Esophagus squamous epithelium (tissue), 5 donors: ENCODE results near the gene VRTN. TPM values are rescaled to one million over a fixed set of nuclear protein-coding genes. Genes with fewer than 3 reads are reported as not detected.

Experiments
- DNase-seq: peaks from one replicate; lab custom pipeline; 2025; lab: John Stamatoyannopoulos, UW
- H3K27ac ChIP-seq, 4 donors: fragments of 200-600 bp; sonication (generic); one replicate each; pipeline ENCODE4 v1.5.1; 2016 to 2019; ENCODE audit warnings: mild to moderate bottlenecking in 1 of 4
- H3K27me3 ChIP-seq, 4 donors: fragments of 200-600 bp; sonication (generic); 1 replicate in 3 of 4; 2 replicates in 1 of 4; pipeline versions ENCODE4 v1.5.1 to v1.6.0; 2017 to 2021; ENCODE audit warnings: antibody characterized with exemption in 1 of 4
- H3K36me3 ChIP-seq, 3 donors: fragments of 200-600 bp; sonication (generic); one replicate each; pipeline ENCODE4 v1.5.1; 2016 to 2019
- H3K4me1 ChIP-seq, 3 donors: fragments of 200-600 bp; sonication (generic); one replicate each; pipeline ENCODE4 v1.5.1; 2017 to 2019
- H3K4me3 ChIP-seq, 4 donors: fragments of 200-600 bp; sonication (generic); 1 replicate in 3 of 4; 2 replicates in 1 of 4; pipeline ENCODE4 v1.5.1; 2016 to 2019; ENCODE audit warnings: mild to moderate bottlenecking in 2 of 4, moderate library complexity in 1 of 4
- H3K9me3 ChIP-seq, 3 donors: fragments of 200-600 bp; sonication (generic); one replicate each; pipeline ENCODE4 v1.5.1; 2016 to 2019
- POLR2A ChIP-seq, 4 donors: fragments of 450-650 bp; IDR thresholded peaks; one replicate each; pipeline ENCODE4 v1.6.1; 2017; ENCODE audit warnings: antibody characterized with exemption in 4 of 4, mild to moderate bottlenecking in 4 of 4, moderate library complexity in 3 of 4
- WGBS, 2 donors: methylation state at CpG; one replicate each; pipeline ENCODE4 v1.1.5; 2018; 5-methylcytosine and 5-hydroxymethylcytosine counted together
- intact Hi-C: fragments of 100-400 bp; cut with DNase I; formaldehyde crosslinking; loops from one replicate; pipeline ENCODE4 v1.15.0; 2022
- total RNA-seq, 4 donors: library from RNA; depleted of rRNA; stranded (reverse); fragments of >200 nt; gene quantifications; one replicate each; pipeline ENCODE4 v1.1.0, GENCODE V29; 2016
- TF ChIP-seq, protein P1 (sequence below), 6 experiments: fragments of 450-650 bp in 4 of 6; fragments of 200-600 bp in 2 of 6; sonication (generic) in 2 of 6; IDR thresholded peaks; one replicate each; pipeline ENCODE4 v1.5.1; 2016 to 2019; ENCODE audit warnings: antibody characterized with exemption in 6 of 6, mild to moderate bottlenecking in 4 of 6, moderate library complexity in 4 of 6
- donor health status: DM: yes; HTN: yes; CAD: no.

Gene VRTN
- total RNA-seq, 4 donors from 2014 or later: not detected

DNA sequence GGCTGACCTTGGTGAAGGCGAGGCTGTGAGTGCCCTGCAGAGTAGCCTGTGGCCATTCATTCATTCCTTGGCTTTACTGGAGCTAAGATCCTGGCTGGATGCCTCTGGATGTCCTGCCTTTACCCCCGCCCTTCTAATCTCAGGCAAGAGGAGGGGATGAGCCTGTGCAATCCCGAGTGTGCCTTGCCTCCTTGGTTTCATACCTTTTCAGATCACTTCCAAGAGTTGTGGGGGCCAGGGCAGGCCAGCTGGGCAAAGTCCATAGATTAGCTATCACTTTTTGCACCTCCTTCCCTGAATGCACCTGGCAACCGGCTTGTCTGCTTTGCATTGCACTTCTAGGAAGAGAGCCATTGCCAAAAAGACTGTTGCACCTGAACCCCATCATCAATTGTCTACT, 1.5 kb downstream of the VRTN start:
- Histone ChIP-seq H3K9me3 (no peaks in the 10 kb centered on the region), H3K27me3 (peaks cover 0 to 51% (median 0%) of the 10 kb centered on the region in 4 donors), H3K27ac (no peak overlapping the region), H3K36me3 (no peaks in the 10 kb centered on the region), H3K4me3 (no peak overlapping the region), H3K4me1 (no peaks in the 10 kb centered on the region)
- 33 to 39% methylated on average over 2 to 4 of the region's 4 CpGs for WGBS, 2 donors
- DNase-seq: no peak
- no peak for TF ChIP-seq POLR2A (IDR thresholded peaks at IDR 0.05)
- TF ChIP-seq, protein P1, sequence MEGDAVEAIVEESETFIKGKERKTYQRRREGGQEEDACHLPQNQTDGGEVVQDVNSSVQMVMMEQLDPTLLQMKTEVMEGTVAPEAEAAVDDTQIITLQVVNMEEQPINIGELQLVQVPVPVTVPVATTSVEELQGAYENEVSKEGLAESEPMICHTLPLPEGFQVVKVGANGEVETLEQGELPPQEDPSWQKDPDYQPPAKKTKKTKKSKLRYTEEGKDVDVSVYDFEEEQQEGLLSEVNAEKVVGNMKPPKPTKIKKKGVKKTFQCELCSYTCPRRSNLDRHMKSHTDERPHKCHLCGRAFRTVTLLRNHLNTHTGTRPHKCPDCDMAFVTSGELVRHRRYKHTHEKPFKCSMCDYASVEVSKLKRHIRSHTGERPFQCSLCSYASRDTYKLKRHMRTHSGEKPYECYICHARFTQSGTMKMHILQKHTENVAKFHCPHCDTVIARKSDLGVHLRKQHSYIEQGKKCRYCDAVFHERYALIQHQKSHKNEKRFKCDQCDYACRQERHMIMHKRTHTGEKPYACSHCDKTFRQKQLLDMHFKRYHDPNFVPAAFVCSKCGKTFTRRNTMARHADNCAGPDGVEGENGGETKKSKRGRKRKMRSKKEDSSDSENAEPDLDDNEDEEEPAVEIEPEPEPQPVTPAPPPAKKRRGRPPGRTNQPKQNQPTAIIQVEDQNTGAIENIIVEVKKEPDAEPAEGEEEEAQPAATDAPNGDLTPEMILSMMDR (IDR thresholded peaks at IDR 0.05): no peak
- intact Hi-C loops: loop anchor here (10.0 kb wide), 1 partner anchor 125 kb away; no protein-coding TSS in a partner anchor

DNA sequence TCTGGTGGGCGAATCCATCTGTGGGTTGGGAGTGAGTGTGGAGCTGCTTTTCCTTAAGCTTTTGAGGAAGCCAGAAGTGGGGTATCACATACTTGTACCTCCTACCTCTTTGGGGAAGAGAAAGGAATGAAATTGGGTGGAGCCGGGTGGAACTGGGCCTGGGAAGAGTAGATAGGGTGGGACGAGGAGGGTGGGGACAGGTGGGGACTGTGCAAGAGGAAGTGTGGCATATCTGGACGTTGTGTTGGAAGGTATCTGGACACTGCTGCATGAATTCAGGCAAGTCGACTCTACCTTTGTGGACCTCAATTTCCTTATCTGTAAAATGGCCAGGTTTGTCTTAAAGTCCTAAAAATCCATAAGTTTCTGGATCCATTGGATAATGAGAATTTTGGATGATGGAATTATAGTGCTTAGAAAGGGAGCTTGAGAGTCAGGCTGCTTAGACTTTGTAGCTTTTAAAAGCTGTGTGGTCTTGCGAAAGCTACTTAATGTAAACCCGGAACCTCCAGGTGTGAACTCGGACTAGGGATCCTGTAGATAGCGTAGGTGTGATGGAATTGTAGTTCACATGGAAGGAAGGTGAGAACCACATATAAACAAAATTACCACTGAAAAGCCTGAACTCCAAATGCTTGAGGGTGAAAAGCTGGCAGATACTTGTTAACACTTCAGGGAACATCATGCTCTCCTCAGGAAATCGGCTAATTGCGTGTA, 2.1 kb downstream of the VRTN start:
- WGBS, 2 donors: 42 to 53% methylated on average over 10 to 11 of the region's 11 CpGs
- Histone ChIP-seq H3K27ac (no peak overlapping the region), H3K4me3 (no peak overlapping the region), H3K9me3 (no peaks in the 10 kb centered on the region), H3K27me3 (peaks cover 0 to 50% (median 0%) of the 10 kb centered on the region in 4 donors), H3K36me3 (no peaks in the 10 kb centered on the region), H3K4me1 (no peaks in the 10 kb centered on the region)
- intact Hi-C loops: loop anchor here (10.0 kb wide), 1 partner anchor 124 kb away; no protein-coding TSS in a partner anchor
- no peak for TF ChIP-seq POLR2A (IDR thresholded peaks at IDR 0.05)
- TF ChIP-seq, protein P1 (IDR thresholded peaks at IDR 0.05): no peak
- DNase-seq: no peak

- no peak for TF ChIP-seq POLR2A (IDR thresholded peaks at IDR 0.05)
- TF ChIP-seq, protein P1 (IDR thresholded peaks at IDR 0.05): no peak
- Histone ChIP-seq H3K27me3 (peaks cover 0 to 47% (median 0%) of the 10 kb centered on the region in 4 donors), H3K9me3 (no peaks in the 10 kb centered on the region), H3K4me1 (no peaks in the 10 kb centered on the region), H3K4me3 (no peak overlapping the region), H3K27ac (no peak overlapping the region), H3K36me3 (no peaks in the 10 kb centered on the region)
- DNase-seq: no peak
- intact Hi-C loops: loop anchor here (10.0 kb wide), 1 partner anchor 124 kb away; no protein-coding TSS in a partner anchor
- WGBS, 2 donors: 0 to 12% methylated on average over 1 of the region's 1 CpG
These were observed 2.7 kb downstream of the VRTN start for GRCh38 chr14:74350928-74351323.

DNA sequence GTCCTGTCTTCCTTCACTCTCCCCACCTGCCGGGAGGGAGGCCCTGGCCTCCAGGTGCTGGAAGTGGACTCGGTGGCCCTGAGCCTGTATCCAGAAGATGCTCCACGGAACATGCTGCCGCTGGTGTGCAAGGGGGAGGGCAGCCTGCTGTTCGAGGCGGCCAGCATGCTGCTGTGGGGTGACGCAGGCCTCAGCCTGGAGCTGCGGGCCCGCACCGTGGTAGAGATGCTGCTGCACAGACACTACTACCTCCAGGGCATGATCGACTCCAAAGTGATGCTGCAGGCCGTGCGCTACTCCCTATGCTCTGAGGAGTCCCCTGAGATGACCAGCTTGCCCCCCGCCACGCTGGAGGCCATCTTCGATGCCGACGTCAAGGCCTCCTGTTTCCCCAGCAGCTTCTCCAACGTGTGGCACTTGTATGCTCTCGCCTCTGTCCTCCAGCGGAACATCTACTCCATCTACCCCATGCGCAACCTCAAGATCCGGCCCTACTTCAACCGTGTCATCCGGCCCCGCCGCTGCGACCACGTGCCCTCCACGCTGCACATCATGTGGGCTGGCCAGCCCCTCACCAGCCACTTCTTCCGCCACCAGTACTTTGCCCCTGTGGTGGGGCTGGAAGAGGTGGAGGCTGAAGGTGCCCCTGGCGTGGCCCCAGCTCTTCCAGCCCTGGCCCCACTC, 8.8 kb downstream of the VRTN start:
- 87 to 97% methylated on average over 11 to 19 of the region's 32 CpGs for WGBS, 2 donors
- intact Hi-C loops: loop anchor here (10.0 kb wide), 1 partner anchor 118 kb away; no protein-coding TSS in a partner anchor

More for the DNA sequence above, 8.8 kb downstream of the VRTN start:
- Histone ChIP-seq H3K36me3 (no peaks in the 10 kb centered on the region), H3K4me3 (no peak overlapping the region), H3K9me3 (no peaks in the 10 kb centered on the region), H3K27ac (no peak overlapping the region), H3K27me3 (peaks cover 0 to 6% (median 0%) of the 10 kb centered on the region in 4 donors), H3K4me1 (no peaks in the 10 kb centered on the region)
- TF ChIP-seq, protein P1 (IDR thresholded peaks at IDR 0.05): no peak
- no peak for TF ChIP-seq POLR2A (IDR thresholded peaks at IDR 0.05)
- no peak for DNase-seq
